GM23338 (cell line): Measurements from ENCODE around the gene SEM1. TPM values are rescaled to one million over a fixed set of nuclear protein-coding genes. Genes with fewer than 3 reads are reported as not detected.

Experiments
- ATAC-seq: fragments of 200-7000 bp; cut with Tn5 transposase; 3 replicates; pipeline ENCODE4 v1.9.1; 2020
- DNase-seq: peaks from one replicate; pipeline ENCODE4 v3.0.0-alpha.2; 2015; ENCODE audit warnings: low spot score
- H2AFZ ChIP-seq: fragments of 200-600 bp; sonication (generic); 2 replicates; pipeline ENCODE4 v1.8.0; 2016; ENCODE audit warnings: antibody characterized with exemption, mild to moderate bottlenecking, moderate library complexity
- H3F3A ChIP-seq: fragments of 200-600 bp; sonication (generic); replicated peaks from 2 replicates; pipeline ENCODE4 v1.8.0; 2017; ENCODE audit warnings: antibody characterized with exemption, mixed run types, low read depth
- H3K27ac ChIP-seq: fragments of 200-600 bp; sonication (generic); 2 replicates; pipeline ENCODE4 v1.6.1; 2016; ENCODE audit warnings: low read depth
- H3K27me3 ChIP-seq: fragments of 200-600 bp; sonication (generic); 2 replicates; pipeline ENCODE4 v1.8.0; 2016; ENCODE audit warnings: mild to moderate bottlenecking, mixed run types, moderate library complexity; ENCODE audit not compliant: insufficient read depth
- H3K36me3 ChIP-seq: fragments of 200-600 bp; sonication (generic); 2 replicates; pipeline ENCODE4 v1.8.0; 2016; ENCODE audit warnings: mild to moderate bottlenecking; ENCODE audit not compliant: insufficient read depth
- H3K4me1 ChIP-seq: fragments of 200-600 bp; sonication (generic); 2 replicates; pipeline ENCODE4 v1.8.0; 2016; ENCODE audit warnings: mild to moderate bottlenecking, moderate library complexity; ENCODE audit not compliant: insufficient read depth
- H3K4me2 ChIP-seq: fragments of 200-600 bp; sonication (generic); 2 replicates; pipeline ENCODE4 v1.7.1; 2017; ENCODE audit warnings: mixed run types
- H3K4me3 ChIP-seq: fragments of 200-600 bp; sonication (generic); 2 replicates; pipeline ENCODE4 v1.6.1; 2016; ENCODE audit warnings: mixed run types
- H3K79me2 ChIP-seq: fragments of 200-600 bp; sonication (generic); replicated peaks from 2 replicates; pipeline ENCODE4 v1.8.0; 2017; ENCODE audit warnings: mild to moderate bottlenecking; ENCODE audit not compliant: insufficient read depth
- H3K9me2 ChIP-seq: fragments of 200-600 bp; sonication (generic); 2 replicates; pipeline ENCODE4 v1.8.0; 2017; ENCODE audit not compliant: insufficient read depth
- H4K20me1 ChIP-seq: fragments of 200-600 bp; sonication (generic); replicated peaks from 2 replicates; pipeline ENCODE4 v1.8.0; 2017; ENCODE audit warnings: mild to moderate bottlenecking; ENCODE audit not compliant: insufficient read depth
- H3K27ac Mint-ChIP-seq: 2 replicates; pipeline ENCODE4 v1.8.0; 2020; ENCODE audit warnings: inconsistent platforms, mild to moderate bottlenecking, moderate library complexity, mixed read lengths
- H3K27me3 Mint-ChIP-seq: 3 replicates; pipeline ENCODE4 v1.8.0; 2022; ENCODE audit warnings: low read depth, mild to moderate bottlenecking, moderate library complexity, mixed read lengths, inconsistent platforms; ENCODE audit not compliant: insufficient read depth, poor library complexity
- H3K36me3 Mint-ChIP-seq: 3 replicates; pipeline ENCODE4 v1.8.0; 2021; ENCODE audit warnings: low read depth, mild to moderate bottlenecking, inconsistent platforms, moderate library complexity, mixed read lengths
- H3K4me1 Mint-ChIP-seq: 3 replicates; pipeline ENCODE4 v1.8.0; 2020; ENCODE audit warnings: mild to moderate bottlenecking, inconsistent platforms, mixed read lengths
- H3K4me3 Mint-ChIP-seq: 3 replicates; pipeline ENCODE4 v1.8.0; 2021; ENCODE audit warnings: moderate library complexity, mild to moderate bottlenecking, inconsistent platforms, mixed read lengths
- H3K9me3 Mint-ChIP-seq: 3 replicates; pipeline ENCODE4 v1.8.0; 2020; ENCODE audit warnings: moderate library complexity, mild to moderate bottlenecking, inconsistent platforms, mixed read lengths
- CREB1 ChIP-seq: fragments of 250-450 bp; sonication (Bioruptor Pico); IDR thresholded peaks from 2 replicates; pipeline ENCODE4 v1.5.0; 2020; ENCODE audit warnings: low read depth, mild to moderate bottlenecking, moderate library complexity
- EZH2 ChIP-seq: fragments of 200-600 bp; sonication (generic); IDR thresholded peaks from one replicate; pipeline ENCODE4 v1.8.0; 2017; ENCODE audit warnings: antibody characterized with exemption, mild to moderate bottlenecking, low read depth; ENCODE audit not compliant: unreplicated experiment
- EZH2phosphoT487 ChIP-seq: fragments of 200-600 bp; sonication (generic); IDR thresholded peaks from one replicate; pipeline ENCODE4 v1.8.1; 2018; ENCODE audit warnings: antibody characterized with exemption; ENCODE audit not compliant: unreplicated experiment
- JUNB ChIP-seq: IDR thresholded peaks from one replicate; pipeline ENCODE4 v1.6.1; 2016; ENCODE audit warnings: antibody characterized with exemption; ENCODE audit not compliant: unreplicated experiment
- NANOG ChIP-seq: IDR thresholded peaks from 2 replicates; pipeline ENCODE4 v1.6.1; 2016; ENCODE audit warnings: antibody characterized with exemption, borderline replicate concordance
- POLR2AphosphoS5 ChIP-seq: IDR thresholded peaks from 2 replicates; pipeline ENCODE4 v1.6.1; 2016; ENCODE audit warnings: antibody characterized with exemption, low read depth
- STAT1 ChIP-seq: IDR thresholded peaks from one replicate; pipeline ENCODE4 v1.6.1; 2016; ENCODE audit warnings: antibody characterized with exemption; ENCODE audit not compliant: unreplicated experiment
- ZNF462 ChIP-seq: fragments of 250-450 bp; sonication (Bioruptor Pico); IDR thresholded peaks from 2 replicates; pipeline ENCODE4 v1.5.0; 2020; ENCODE audit warnings: mild to moderate bottlenecking, moderate library complexity
- polyA plus RNA-seq: library from polyadenylated mRNA; unstranded; fragments of >200 nt; fragmentation: Nextera tagmentation; extraction: Ambion mirVana; gene quantifications from 2 replicates; pipeline ENCODE4 v1.2.1, GENCODE V29; 2016
- total RNA-seq: library from RNA; depleted of rRNA; stranded (reverse); fragments of >200 nt; shearing (Covaris generic); gene quantifications from 2 replicates; pipeline ENCODE4 v1.2.3, GENCODE V29; 2014
- TF ChIP-seq, protein P1 (sequence below): IDR thresholded peaks from 2 replicates; pipeline ENCODE4 v1.6.1; 2016; ENCODE audit warnings: antibody characterized with exemption
- TF ChIP-seq, protein P2 (sequence below): IDR thresholded peaks from one replicate; pipeline ENCODE4 v1.6.1; 2018; ENCODE audit warnings: antibody characterized with exemption; ENCODE audit not compliant: unreplicated experiment

SEM1 gene
- total and polyA plus RNA-seq, 2 experiments from 2014 or later: 71.7 to 1,042 TPM

DNA sequence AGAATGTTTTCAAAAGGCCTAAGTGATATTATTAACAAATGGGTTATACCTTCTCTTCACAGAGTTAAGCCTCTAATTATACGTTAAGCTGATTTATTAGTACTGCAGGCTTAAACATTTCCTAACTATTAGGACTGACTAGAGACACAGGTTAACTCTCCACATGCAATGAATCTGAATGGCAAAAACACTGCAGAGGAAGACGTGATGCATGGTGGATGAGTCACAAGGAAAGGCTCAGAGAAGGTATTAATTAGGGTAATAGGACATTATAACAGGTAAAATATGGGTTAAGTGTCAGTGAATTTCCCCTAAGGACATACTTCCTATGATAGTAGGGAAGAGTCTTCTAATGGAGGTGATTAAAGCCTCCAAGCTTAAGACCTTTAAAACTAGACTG lies 24.7 kb upstream of the SEM1 start (continued):
- TF ChIP-seq ZNF462 (CRISPR knock-in tag) (no peak), EZH2 (no peak), POLR2AphosphoS5 (no peak), JUNB (no peak), NANOG (no peak)
- TF ChIP-seq, protein P1, sequence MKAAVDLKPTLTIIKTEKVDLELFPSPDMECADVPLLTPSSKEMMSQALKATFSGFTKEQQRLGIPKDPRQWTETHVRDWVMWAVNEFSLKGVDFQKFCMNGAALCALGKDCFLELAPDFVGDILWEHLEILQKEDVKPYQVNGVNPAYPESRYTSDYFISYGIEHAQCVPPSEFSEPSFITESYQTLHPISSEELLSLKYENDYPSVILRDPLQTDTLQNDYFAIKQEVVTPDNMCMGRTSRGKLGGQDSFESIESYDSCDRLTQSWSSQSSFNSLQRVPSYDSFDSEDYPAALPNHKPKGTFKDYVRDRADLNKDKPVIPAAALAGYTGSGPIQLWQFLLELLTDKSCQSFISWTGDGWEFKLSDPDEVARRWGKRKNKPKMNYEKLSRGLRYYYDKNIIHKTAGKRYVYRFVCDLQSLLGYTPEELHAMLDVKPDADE: no peak

- Histone ChIP-seq H3F3A (no peaks in the 10 kb centered on the region), H4K20me1 (no peaks in the 10 kb centered on the region), H3K36me3 (no peaks in the 10 kb centered on the region), H3K4me1 (peaks cover 9% of the 10 kb centered on the region), H3K79me2 (no peaks in the 10 kb centered on the region), H3K27me3 (no peaks in the 10 kb centered on the region), H3K4me2 (no peak overlapping the region), H3K4me3 (no peak overlapping the region), H3K27ac (no peak overlapping the region), H2AFZ (no peak overlapping the region), H3K9me2 (no peaks in the 10 kb centered on the region)
- peaks cover 9% of the 10 kb centered on the region for H3K4me1 Mint-ChIP-seq
- H3K36me3 Mint-ChIP-seq: no peaks in the 10 kb centered on the region
- ATAC-seq (no peak), DNase-seq (no peak)
- H3K27ac Mint-ChIP-seq: no peak overlapping the region
- H3K27me3 Mint-ChIP-seq: no peaks in the 10 kb centered on the region
- H3K4me3 Mint-ChIP-seq: no peak overlapping the region
- no peaks in the 10 kb centered on the region for H3K9me3 Mint-ChIP-seq
- TF ChIP-seq NANOG (no peak), EZH2phosphoT487 (no peak), POLR2AphosphoS5 (no peak), STAT1 (no peak), CREB1 (CRISPR knock-in tag) (no peak)
- TF ChIP-seq, protein P2, sequence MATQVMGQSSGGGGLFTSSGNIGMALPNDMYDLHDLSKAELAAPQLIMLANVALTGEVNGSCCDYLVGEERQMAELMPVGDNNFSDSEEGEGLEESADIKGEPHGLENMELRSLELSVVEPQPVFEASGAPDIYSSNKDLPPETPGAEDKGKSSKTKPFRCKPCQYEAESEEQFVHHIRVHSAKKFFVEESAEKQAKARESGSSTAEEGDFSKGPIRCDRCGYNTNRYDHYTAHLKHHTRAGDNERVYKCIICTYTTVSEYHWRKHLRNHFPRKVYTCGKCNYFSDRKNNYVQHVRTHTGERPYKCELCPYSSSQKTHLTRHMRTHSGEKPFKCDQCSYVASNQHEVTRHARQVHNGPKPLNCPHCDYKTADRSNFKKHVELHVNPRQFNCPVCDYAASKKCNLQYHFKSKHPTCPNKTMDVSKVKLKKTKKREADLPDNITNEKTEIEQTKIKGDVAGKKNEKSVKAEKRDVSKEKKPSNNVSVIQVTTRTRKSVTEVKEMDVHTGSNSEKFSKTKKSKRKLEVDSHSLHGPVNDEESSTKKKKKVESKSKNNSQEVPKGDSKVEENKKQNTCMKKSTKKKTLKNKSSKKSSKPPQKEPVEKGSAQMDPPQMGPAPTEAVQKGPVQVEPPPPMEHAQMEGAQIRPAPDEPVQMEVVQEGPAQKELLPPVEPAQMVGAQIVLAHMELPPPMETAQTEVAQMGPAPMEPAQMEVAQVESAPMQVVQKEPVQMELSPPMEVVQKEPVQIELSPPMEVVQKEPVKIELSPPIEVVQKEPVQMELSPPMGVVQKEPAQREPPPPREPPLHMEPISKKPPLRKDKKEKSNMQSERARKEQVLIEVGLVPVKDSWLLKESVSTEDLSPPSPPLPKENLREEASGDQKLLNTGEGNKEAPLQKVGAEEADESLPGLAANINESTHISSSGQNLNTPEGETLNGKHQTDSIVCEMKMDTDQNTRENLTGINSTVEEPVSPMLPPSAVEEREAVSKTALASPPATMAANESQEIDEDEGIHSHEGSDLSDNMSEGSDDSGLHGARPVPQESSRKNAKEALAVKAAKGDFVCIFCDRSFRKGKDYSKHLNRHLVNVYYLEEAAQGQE: no peak
- TF ChIP-seq, protein P1: no peak
Measured at GRCh38 chr7:96729820-96730219, 20.2 kb upstream of the SEM1 start.
